ENCODE results near the gene AAR2.
A peak's percentile ranks its signal among the peaks of the same experiment; 100 is the strongest.

Gene AAR2

GRCh38 chr20:36235892-36236785, at the start of gene AAR2:
Gene AAR2 (plus strand): TSS chr20:36236478. CDS start chr20:36239869, 3,391 bp downstream.
- peak; percentile 77 to 83 for DNase-seq

- no peak for DNase-seq
Observed at GRCh38 chr20:36193977-36194712, 42.1 kb upstream of the AAR2 start.

GRCh38 chr20:36196676-36197075, 39.6 kb upstream of the AAR2 start:
- DNase-seq = no peak

GRCh38 chr20:36197271-36197670, 39.0 kb upstream of the AAR2 start:
- DNase-seq = no peak

GRCh38 chr20:36199345-36200257, 36.7 kb upstream of the AAR2 start:
- DNase-seq = peak; percentile 59 to 75

GRCh38 chr20:36200451-36200850, 35.8 kb upstream of the AAR2 start:
- DNase-seq = no peak

GRCh38 chr20:36201198-36201597, 35.1 kb upstream of the AAR2 start:
- DNase-seq = no peak

- peak; percentile 66 for DNase-seq
Observed at GRCh38 chr20:36202891-36203338, 33.4 kb upstream of the AAR2 start.

GRCh38 chr20:36203861-36204260, 32.4 kb upstream of the AAR2 start:
- no peak for DNase-seq

- DNase-seq = no peak
Observed at GRCh38 chr20:36205026-36205425, 31.3 kb upstream of the AAR2 start.

- DNase-seq = no peak
Observed at GRCh38 chr20:36206068-36206467, 30.2 kb upstream of the AAR2 start.

- DNase-seq = no peak
Observed at GRCh38 chr20:36206641-36207040, 29.6 kb upstream of the AAR2 start.

- DNase-seq = no peak
Observed at GRCh38 chr20:36207602-36208001, 28.7 kb upstream of the AAR2 start.

- DNase-seq = no peak
Observed at GRCh38 chr20:36208257-36208656, 28.0 kb upstream of the AAR2 start.

GRCh38 chr20:36210436-36211021, 25.7 kb upstream of the AAR2 start:
- DNase-seq = no peak

GRCh38 chr20:36213362-36213761, 22.9 kb upstream of the AAR2 start:
- DNase-seq = no peak

GRCh38 chr20:36214684-36215256, 21.5 kb upstream of the AAR2 start:
- DNase-seq = peak; percentile 32 to 40

GRCh38 chr20:36215778-36216177, 20.5 kb upstream of the AAR2 start:
- no peak for DNase-seq

- no peak for DNase-seq
Observed at GRCh38 chr20:36216314-36217025, 19.8 kb upstream of the AAR2 start.

GRCh38 chr20:36217226-36217625, 19.1 kb upstream of the AAR2 start:
- no peak for DNase-seq

GRCh38 chr20:36218380-36219064, 17.8 kb upstream of the AAR2 start:
- no peak for DNase-seq
